Naive thymus-derived CD8-positive, alpha-beta T cell (primary cell): ENCODE measurements around the gene CFAP410. TPM values are rescaled to one million over a fixed set of nuclear protein-coding genes. Genes with fewer than 3 reads are reported as not detected.

Experiments used
- ATAC-seq, 2 donors: fragments of 150-1000 bp; cut with Tn5 transposase in 1 of 2; sonication (Bioruptor Pico), chemical (Tn5 transposase) in 1 of 2; 1 replicate in 1 of 2; 2 replicates in 1 of 2; pipeline ENCODE4 v1.10.0; 2021; ENCODE audit warnings: mild to moderate bottlenecking in 2 of 2, moderate library complexity in 2 of 2
- POLR2A ChIA-PET: fragments of 350-600 bp; sonication (Branson Sonifier 250); formaldehyde crosslinking; loops from one replicate; lab custom pipeline; 2021; ENCODE audit warnings: antibody characterized with exemption; lab: Charles Lee
- DNase-seq, 10 donors: peaks; one replicate each; pipeline versions ENCODE4 v3.0.0 to v3.0.0-alpha.2; 2020 to 2022
- H3K27ac Mint-ChIP-seq, 10 donors: one replicate each; pipeline ENCODE4 v1.8.0; 2020 to 2022; ENCODE audit warnings: mild to moderate bottlenecking in 10 of 10, mixed read lengths in 10 of 10, moderate library complexity in 4 of 10, inconsistent platforms in 1 of 10
- H3K27me3 Mint-ChIP-seq, 5 donors: one replicate each; pipeline ENCODE4 v1.8.0; 2021 to 2022; ENCODE audit warnings: mixed read lengths in 5 of 5
- H3K36me3 Mint-ChIP-seq, 3 donors: one replicate each; pipeline ENCODE4 v1.8.0; 2020 to 2022; ENCODE audit warnings: mixed read lengths in 3 of 3, mild to moderate bottlenecking in 2 of 3, inconsistent platforms in 1 of 3
- H3K4me1 Mint-ChIP-seq, 4 donors: one replicate each; pipeline ENCODE4 v1.8.0; 2021 to 2022; ENCODE audit warnings: mixed read lengths in 4 of 4
- H3K4me3 Mint-ChIP-seq, 10 donors: one replicate each; pipeline ENCODE4 v1.8.0; 2020 to 2022; ENCODE audit warnings: mild to moderate bottlenecking in 10 of 10, mixed read lengths in 10 of 10, moderate library complexity in 6 of 10, inconsistent platforms in 1 of 10
- H3K9me3 Mint-ChIP-seq, 9 donors: one replicate each; pipeline ENCODE4 v1.8.0; 2020 to 2022; ENCODE audit warnings: mixed read lengths in 9 of 9, mild to moderate bottlenecking in 3 of 9, inconsistent platforms in 1 of 9, moderate library complexity in 1 of 9
- polyA plus RNA-seq, 3 donors: library from polyadenylated mRNA; unstranded; fragments of 300-500 nt; fragmentation: Illumina TruSeq; gene quantifications; one replicate each; pipeline ENCODE4 v1.2.3, GENCODE V29; 2021
- total RNA-seq, 8 experiments: library from RNA in 2 of 8; stranded (reverse) in 2 of 8; gene quantifications; one replicate each; pipeline ENCODE4 v1.2.3 and lab custom pipeline; 2021 to 2026

The CFAP410 gene
- total RNA-seq (10 to 100 TPM; 59.0 to 60.2 TPM), polyA plus RNA-seq (10 to 100 TPM; 23.2 to 40.6 (median 29.1) TPM), total RNA-seq (lab: John Stamatoyannopoulos, UW) (52.7 to 61.3 (median 56.8) reads per million in 6 experiments)

GRCh38 chr21:44338971-44339910, at the start of gene CFAP410:
Gene CFAP410, minus strand, starts transcription at chr21:44339390. Its CDS starts 196 bp downstream, at chr21:44339194.
- POLR2A ChIA-PET = interaction anchor here (0.6 to 3.3 kb wide), 25 partner anchors 8 to 1365 kb away, joined by 3 to 26 read pairs (median 4); partner anchors contain the start of genes PKNOX1, PTTG1IP, TRAPPC10 and TRPM2

DNA sequence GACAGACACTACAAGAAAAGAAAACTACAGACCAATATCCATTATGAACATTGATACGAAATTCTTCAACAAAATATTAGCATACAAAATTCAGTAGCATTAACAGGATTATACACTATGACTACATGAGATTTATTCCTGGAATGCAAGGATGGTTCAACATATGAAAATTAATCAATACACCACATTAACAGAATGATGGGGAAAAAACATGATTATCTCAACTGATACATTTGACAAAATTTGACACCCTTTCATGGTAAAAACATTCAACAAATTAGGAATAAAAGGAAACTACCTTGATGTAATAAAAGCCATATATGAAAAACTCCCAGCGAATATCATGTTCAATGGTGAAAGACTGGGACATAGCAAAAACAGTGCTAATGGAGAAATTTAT, 45.8 kb upstream of the CFAP410 start:
- ATAC-seq = no peak
- no peak for DNase-seq
- Mint-ChIP-seq H3K36me3 (peaks cover 7 to 42% (median 32%) of the 10 kb centered on the region in 3 donors), H3K27me3 (no peaks in the 10 kb centered on the region), H3K4me3 (no peak overlapping the region), H3K9me3 (peaks cover 10 to 46% (median 32%) of the 10 kb centered on the region in 9 donors), H3K4me1 (no peaks in the 10 kb centered on the region), H3K27ac (no peak overlapping the region)
- POLR2A ChIA-PET = no interaction called here

More at GRCh38 chr21:44338971-44339910, at the start of gene CFAP410:
- Mint-ChIP-seq H3K4me3 (peak within 1 kb of the TSS; percentile 85 to 98 (median 90)), H3K4me1 (peaks cover 11 to 31% (median 25%) of the 10 kb centered on the region in 4 donors), H3K27me3 (no peaks in the 10 kb centered on the region), H3K27ac (peak within 1 kb of the TSS; percentile 94 to 99 (median 97)), H3K36me3 (peaks cover 0 to 22% (median 0%) of the 10 kb centered on the region in 3 donors), H3K9me3 (no peaks in the 10 kb centered on the region)
- ATAC-seq (peak; percentile 87), DNase-seq (peak; percentile 93 to 97 (median 94))

GRCh38 chr21:44383216-44383615, 44.0 kb upstream of the CFAP410 start:
- no peak overlapping the region for H3K27ac Mint-ChIP-seq
- no peak for ATAC-seq
- peaks cover 7 to 41% (median 32%) of the 10 kb centered on the region in 3 donors for H3K36me3 Mint-ChIP-seq
- H3K27me3 Mint-ChIP-seq = no peaks in the 10 kb centered on the region
- H3K4me3 Mint-ChIP-seq = no peak overlapping the region
- POLR2A ChIA-PET = no interaction called here
- peaks cover 10 to 46% (median 32%) of the 10 kb centered on the region in 9 donors for H3K9me3 Mint-ChIP-seq
- no peak for DNase-seq
- H3K4me1 Mint-ChIP-seq = no peaks in the 10 kb centered on the region

GRCh38 chr21:44382536-44382935, 43.3 kb upstream of the CFAP410 start:
- no peak for DNase-seq
- Mint-ChIP-seq H3K4me1 (no peaks in the 10 kb centered on the region), H3K4me3 (no peak overlapping the region), H3K9me3 (peaks cover 10 to 46% (median 32%) of the 10 kb centered on the region in 9 donors), H3K36me3 (peaks cover 7 to 41% (median 32%) of the 10 kb centered on the region in 3 donors), H3K27ac (no peak overlapping the region), H3K27me3 (no peaks in the 10 kb centered on the region)
- no peak for ATAC-seq
- POLR2A ChIA-PET = interaction anchor here (0.5 kb wide), 1 partner anchor 1030 kb away, joined by 5 read pairs; no protein-coding TSS in a partner anchor

DNA sequence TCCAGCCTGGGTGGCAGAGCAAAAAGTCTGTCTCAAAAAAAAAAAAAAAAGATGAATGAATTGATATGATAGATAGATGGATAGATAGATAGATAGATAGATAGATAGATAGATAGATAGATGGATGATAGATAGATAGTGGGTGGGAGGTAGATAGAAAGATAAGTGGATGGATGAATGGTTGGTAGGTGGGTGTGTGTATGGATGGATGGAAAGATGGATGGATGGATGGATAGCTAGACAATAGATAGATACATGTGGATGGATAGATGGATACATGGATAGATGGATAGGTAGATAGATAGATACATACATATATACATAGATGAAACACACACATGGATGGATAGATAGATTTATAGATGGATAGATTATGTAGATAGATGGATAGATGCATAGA, 42.7 kb upstream of the CFAP410 start:
- H3K4me3 Mint-ChIP-seq = no peak overlapping the region
- H3K27me3 Mint-ChIP-seq = no peaks in the 10 kb centered on the region
- H3K9me3 Mint-ChIP-seq = peaks cover 10 to 46% (median 32%) of the 10 kb centered on the region in 9 donors
- peak overlapping the region in 1 of 10 donors; percentile 30 for H3K27ac Mint-ChIP-seq
- ATAC-seq = no peak
- POLR2A ChIA-PET = no interaction called here
- peaks cover 0 to 3% (median under 1%) of the 10 kb centered on the region in 4 donors for H3K4me1 Mint-ChIP-seq
- peaks cover 7 to 41% (median 32%) of the 10 kb centered on the region in 3 donors for H3K36me3 Mint-ChIP-seq
- no peak for DNase-seq

- POLR2A ChIA-PET = no interaction called here
- no peak for ATAC-seq
Measured at GRCh38 chr21:44380876-44381275, 41.7 kb upstream of the CFAP410 start.

DNA sequence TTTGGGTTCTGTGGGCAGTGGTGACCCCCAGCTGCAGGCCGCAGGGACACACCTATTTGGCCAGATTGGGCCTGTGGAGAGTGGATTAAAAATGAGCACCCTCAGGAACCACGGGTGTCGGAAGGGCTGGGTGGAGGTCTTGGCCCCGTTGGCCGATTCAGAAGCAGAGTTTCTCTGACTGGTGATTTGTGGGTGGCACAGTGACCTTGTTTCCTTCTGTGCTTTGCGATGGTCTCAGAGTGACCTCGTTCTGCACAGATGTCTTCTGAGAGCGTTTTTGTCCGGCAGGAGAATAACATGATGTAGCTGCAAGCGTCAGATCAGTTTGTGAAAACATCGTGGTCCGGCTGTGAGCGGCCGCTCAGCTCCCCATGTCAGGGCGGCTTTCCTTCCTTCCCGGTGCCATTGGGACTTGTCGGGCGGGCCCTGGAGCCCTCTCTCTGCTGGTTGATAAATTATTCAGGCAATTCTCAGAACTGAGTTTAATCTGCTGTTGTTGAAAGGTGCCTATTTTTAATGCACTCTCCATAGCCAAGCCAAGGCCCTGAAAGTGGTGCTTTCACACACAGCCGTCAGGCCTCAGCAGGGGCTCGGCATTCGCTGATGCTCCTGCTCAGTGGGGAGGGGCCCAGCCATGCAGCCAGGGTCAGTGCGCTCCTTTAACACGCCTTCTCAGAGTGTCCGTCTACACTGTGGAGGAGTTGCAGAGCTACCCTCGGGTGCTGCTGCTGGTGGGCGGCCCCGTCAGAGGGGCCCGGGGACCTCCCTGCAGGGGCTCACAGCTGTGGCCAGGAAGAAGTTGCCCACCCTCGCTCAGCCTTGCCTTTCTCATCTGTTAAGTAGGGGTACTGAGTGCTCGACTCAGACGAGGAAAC, 41.0 kb upstream of the CFAP410 start:
- Mint-ChIP-seq H3K36me3 (peaks cover 7 to 35% (median 23%) of the 10 kb centered on the region in 3 donors), H3K4me3 (no peak overlapping the region), H3K4me1 (peaks cover 7 to 15% (median 11%) of the 10 kb centered on the region in 4 donors), H3K27ac (no peak overlapping the region), H3K27me3 (peaks cover 0 to 3% (median 0%) of the 10 kb centered on the region in 5 donors), H3K9me3 (peaks cover 6 to 33% (median 22%) of the 10 kb centered on the region in 9 donors)
- ATAC-seq (no peak), DNase-seq (no peak)
- POLR2A ChIA-PET = no interaction called here

More at GRCh38 chr21:44380876-44381275, 41.7 kb upstream of the CFAP410 start:
- no peak for DNase-seq
- peaks cover 10 to 39% (median 28%) of the 10 kb centered on the region in 9 donors for H3K9me3 Mint-ChIP-seq
- no peak overlapping the region for H3K27ac Mint-ChIP-seq
- peaks cover 7 to 38% (median 28%) of the 10 kb centered on the region in 3 donors for H3K36me3 Mint-ChIP-seq
- no peaks in the 10 kb centered on the region for H3K27me3 Mint-ChIP-seq
- no peak overlapping the region for H3K4me3 Mint-ChIP-seq
- peaks cover under 1 to 8% (median 5%) of the 10 kb centered on the region in 4 donors for H3K4me1 Mint-ChIP-seq

DNA sequence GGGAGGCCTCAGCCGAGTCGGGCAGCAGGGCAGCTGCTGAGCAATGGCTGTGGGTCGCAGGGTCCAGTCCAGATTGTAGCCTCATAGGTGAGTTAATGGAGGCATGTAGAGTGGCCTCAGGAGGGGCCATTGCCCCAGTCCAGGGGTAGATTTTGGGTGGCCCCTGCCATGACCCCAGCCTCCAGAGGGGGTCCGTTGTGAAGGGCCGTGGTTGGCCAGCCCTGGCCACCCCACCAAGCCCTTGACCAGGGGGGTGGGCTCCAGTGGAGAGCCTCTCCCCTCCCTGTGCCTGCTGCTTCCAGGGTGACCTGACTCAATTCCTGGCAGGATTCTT, 40.3 kb upstream of the CFAP410 start:
- POLR2A ChIA-PET = no interaction called here
- H3K27ac Mint-ChIP-seq = no peak overlapping the region

GRCh38 chr21:44378646-44379514, 39.7 kb upstream of the CFAP410 start:
- H3K27me3 Mint-ChIP-seq = peaks cover 0 to 3% (median 0%) of the 10 kb centered on the region in 5 donors
- POLR2A ChIA-PET = no interaction called here
- peaks cover 7 to 23% (median 14%) of the 10 kb centered on the region in 3 donors for H3K36me3 Mint-ChIP-seq

More for the DNA sequence above, 40.3 kb upstream of the CFAP410 start:
- DNase-seq (no peak), ATAC-seq (no peak)
- Mint-ChIP-seq H3K27me3 (peaks cover 0 to 3% (median 0%) of the 10 kb centered on the region in 5 donors), H3K4me1 (peaks cover 15 to 22% (median 18%) of the 10 kb centered on the region in 4 donors), H3K36me3 (peaks cover 7 to 28% (median 16%) of the 10 kb centered on the region in 3 donors), H3K4me3 (no peak overlapping the region), H3K9me3 (peaks cover 6 to 25% (median 14%) of the 10 kb centered on the region in 9 donors)

GRCh38 chr21:44377922-44378645, 38.9 kb upstream of the CFAP410 start:
- DNase-seq (no peak), ATAC-seq (no peak)
- POLR2A ChIA-PET = no interaction called here
- H3K4me3 Mint-ChIP-seq = no peak overlapping the region
- H3K27ac Mint-ChIP-seq = no peak overlapping the region
- H3K27me3 Mint-ChIP-seq = peaks cover 0 to 3% (median 0%) of the 10 kb centered on the region in 5 donors
- peaks cover 15 to 32% (median 28%) of the 10 kb centered on the region in 4 donors for H3K4me1 Mint-ChIP-seq
- H3K9me3 Mint-ChIP-seq = peaks cover 0 to 12% (median 5%) of the 10 kb centered on the region in 9 donors
- H3K36me3 Mint-ChIP-seq = peaks cover 3 to 15% (median 6%) of the 10 kb centered on the region in 3 donors

More at GRCh38 chr21:44378646-44379514, 39.7 kb upstream of the CFAP410 start:
- DNase-seq (peak in 1 of 10 donors; percentile 24), ATAC-seq (no peak)
- H3K27ac Mint-ChIP-seq = peak overlapping the region in 1 of 10 donors; percentile 57
- H3K4me3 Mint-ChIP-seq = no peak overlapping the region
- peaks cover 6 to 19% (median 10%) of the 10 kb centered on the region in 9 donors for H3K9me3 Mint-ChIP-seq
- peaks cover 15 to 28% (median 23%) of the 10 kb centered on the region in 4 donors for H3K4me1 Mint-ChIP-seq
